ENCODE data around the gene FTO. TPM values are rescaled to one million over a fixed set of nuclear protein-coding genes. Genes with fewer than 3 reads are reported as not detected.

FTO gene
- total RNA-seq, 1 donor from 2014 or later = 70.5 TPM

DNA sequence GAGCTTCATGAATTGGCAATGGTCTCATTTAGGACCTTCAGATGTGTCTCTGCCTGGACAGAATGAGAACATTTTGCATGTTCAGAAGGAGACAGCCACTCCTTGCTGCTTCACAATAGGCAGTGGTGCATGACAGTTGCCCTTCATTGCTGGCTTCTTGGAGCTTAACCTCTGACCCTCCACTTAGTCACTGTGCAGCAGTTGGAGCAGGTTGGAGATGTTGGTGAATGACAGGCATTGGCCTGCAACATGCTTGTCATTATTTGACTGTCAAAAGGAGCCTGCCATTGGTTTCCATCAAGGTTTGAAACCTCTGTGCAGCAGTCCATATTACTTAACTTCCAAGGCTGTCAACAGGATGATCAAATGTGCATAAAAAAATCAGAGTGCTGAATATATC is 22.7 kb downstream of the FTO start:
- DNase-seq (ENCODE audit: extremely low spot score in 2 of 2) = no peak
- Histone ChIP-seq H3K4me1 (peaks cover 6% of the 10 kb centered on the region), H3K36me3 (no peaks in the 10 kb centered on the region), H3K9me3 (no peaks in the 10 kb centered on the region), H3K27ac (no peak overlapping the region), H3K4me3 (no peak overlapping the region), H3K27me3 (no peaks in the 10 kb centered on the region)
- intact Hi-C loops (cut with DNase I) = no loop called here
- TF ChIP-seq POLR2AphosphoS5 (IDR thresholded peaks at IDR 0.05; ENCODE audit: insufficient read depth in 1 of 2, low read depth in 1 of 2) (no peak), POLR2A (IDR thresholded peaks at IDR 0.05) (no peak)
- TF ChIP-seq, protein P1, sequence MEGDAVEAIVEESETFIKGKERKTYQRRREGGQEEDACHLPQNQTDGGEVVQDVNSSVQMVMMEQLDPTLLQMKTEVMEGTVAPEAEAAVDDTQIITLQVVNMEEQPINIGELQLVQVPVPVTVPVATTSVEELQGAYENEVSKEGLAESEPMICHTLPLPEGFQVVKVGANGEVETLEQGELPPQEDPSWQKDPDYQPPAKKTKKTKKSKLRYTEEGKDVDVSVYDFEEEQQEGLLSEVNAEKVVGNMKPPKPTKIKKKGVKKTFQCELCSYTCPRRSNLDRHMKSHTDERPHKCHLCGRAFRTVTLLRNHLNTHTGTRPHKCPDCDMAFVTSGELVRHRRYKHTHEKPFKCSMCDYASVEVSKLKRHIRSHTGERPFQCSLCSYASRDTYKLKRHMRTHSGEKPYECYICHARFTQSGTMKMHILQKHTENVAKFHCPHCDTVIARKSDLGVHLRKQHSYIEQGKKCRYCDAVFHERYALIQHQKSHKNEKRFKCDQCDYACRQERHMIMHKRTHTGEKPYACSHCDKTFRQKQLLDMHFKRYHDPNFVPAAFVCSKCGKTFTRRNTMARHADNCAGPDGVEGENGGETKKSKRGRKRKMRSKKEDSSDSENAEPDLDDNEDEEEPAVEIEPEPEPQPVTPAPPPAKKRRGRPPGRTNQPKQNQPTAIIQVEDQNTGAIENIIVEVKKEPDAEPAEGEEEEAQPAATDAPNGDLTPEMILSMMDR (IDR thresholded peaks at IDR 0.05) = no peak

DNA sequence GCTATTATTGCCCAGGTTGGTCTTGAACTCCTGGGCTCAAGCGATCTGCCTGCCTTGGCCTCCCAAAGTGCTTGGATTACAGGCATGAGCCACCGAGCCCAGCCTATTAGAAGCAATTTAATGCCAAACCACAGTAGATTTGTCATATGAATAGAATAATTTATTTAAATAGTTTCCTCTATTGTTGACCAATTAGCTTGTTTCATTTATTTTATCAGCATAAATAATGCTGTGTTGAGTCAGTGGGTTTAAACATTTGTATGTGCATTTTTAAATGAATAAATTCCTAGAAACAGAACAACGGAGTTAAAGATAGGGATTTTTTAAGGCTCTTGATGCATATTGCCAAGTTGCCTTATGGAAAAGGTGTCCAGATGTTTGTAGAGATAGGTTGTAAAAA is 26.7 kb downstream of the FTO start:
- Histone ChIP-seq H3K27me3 (no peaks in the 10 kb centered on the region), H3K9me3 (no peaks in the 10 kb centered on the region), H3K4me3 (no peak overlapping the region), H3K36me3 (no peaks in the 10 kb centered on the region), H3K4me1 (peaks cover 27% of the 10 kb centered on the region), H3K27ac (no peak overlapping the region)
- TF ChIP-seq POLR2AphosphoS5 (IDR thresholded peaks at IDR 0.05; ENCODE audit: insufficient read depth in 1 of 2, low read depth in 1 of 2) (no peak), POLR2A (IDR thresholded peaks at IDR 0.05) (no peak)
- TF ChIP-seq, protein P1 (IDR thresholded peaks at IDR 0.05) = no peak
- no peak for DNase-seq (ENCODE audit: extremely low spot score in 2 of 2)
- intact Hi-C loops (cut with DNase I) = no loop called here

DNA sequence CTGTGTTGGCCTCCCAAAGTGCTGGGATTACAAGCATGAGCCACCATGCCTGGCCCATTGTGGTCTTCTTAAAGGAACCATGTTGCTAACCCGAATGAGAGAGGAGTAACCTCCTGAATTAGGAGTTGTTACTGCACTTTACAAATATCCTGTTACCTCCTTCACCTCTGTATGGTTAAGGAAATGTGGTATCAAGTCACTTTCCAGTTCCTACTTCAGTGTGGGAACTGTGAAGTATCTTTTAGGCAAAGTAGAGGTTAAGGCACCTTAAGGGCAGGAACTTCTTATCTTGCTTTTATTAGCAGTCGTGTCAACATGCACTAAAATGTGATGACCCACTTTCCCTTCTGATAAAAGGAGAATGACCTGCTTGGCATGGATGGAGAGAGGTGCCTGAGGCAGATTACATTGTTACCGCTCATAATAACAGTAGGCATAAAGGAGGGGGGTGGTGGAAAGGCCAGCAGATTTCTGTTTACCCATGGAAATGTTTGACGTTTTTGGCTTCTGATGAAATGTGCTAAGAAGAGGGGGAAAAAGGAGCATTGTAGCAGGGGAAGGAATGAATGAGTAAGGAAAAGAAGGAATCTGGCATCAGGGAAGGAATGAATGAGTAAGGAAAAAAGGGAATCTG is 28.5 kb downstream of the FTO start:
- Histone ChIP-seq H3K9me3 (no peaks in the 10 kb centered on the region), H3K27me3 (no peaks in the 10 kb centered on the region), H3K36me3 (no peaks in the 10 kb centered on the region), H3K4me3 (no peak overlapping the region), H3K4me1 (peaks cover 21% of the 10 kb centered on the region), H3K27ac (no peak overlapping the region)
- intact Hi-C loops (cut with DNase I) = no loop called here
- DNase-seq (ENCODE audit: extremely low spot score in 2 of 2) = no peak
- TF ChIP-seq, protein P1 (IDR thresholded peaks at IDR 0.05) = no peak
- TF ChIP-seq POLR2A (IDR thresholded peaks at IDR 0.05) (no peak), POLR2AphosphoS5 (IDR thresholded peaks at IDR 0.05; ENCODE audit: insufficient read depth in 1 of 2, low read depth in 1 of 2) (no peak)

DNA sequence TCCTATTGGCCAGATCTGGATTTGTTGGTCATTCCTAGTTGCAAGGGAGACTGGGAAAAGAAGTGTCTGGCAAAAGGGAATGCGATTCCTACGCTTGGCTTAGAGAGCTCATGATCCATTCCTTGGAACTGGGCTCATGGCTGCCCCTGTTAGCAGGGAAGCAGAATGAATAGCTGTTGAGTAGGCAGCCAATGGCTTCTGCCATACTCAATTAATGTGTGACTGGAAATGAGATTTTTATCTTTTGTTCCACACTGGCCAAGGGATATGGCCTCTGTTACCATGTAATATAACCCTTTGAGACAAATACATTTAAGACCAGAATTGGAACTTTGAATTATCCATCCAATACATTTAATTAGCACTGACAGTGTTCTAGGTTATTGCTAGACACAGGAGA is 31.0 kb downstream of the FTO start:
- no peaks in the 10 kb centered on the region for H3K27me3 ChIP-seq
- intact Hi-C loops (cut with DNase I) = no loop called here
- H3K4me1 ChIP-seq = peaks cover 21% of the 10 kb centered on the region
- DNase-seq (ENCODE audit: extremely low spot score in 2 of 2) = no peak
- H3K27ac ChIP-seq = no peak overlapping the region
- H3K4me3 ChIP-seq = no peak overlapping the region
- no peak for TF ChIP-seq POLR2AphosphoS5 (IDR thresholded peaks at IDR 0.05; ENCODE audit: insufficient read depth in 1 of 2, low read depth in 1 of 2)
- no peak for TF ChIP-seq POLR2A (IDR thresholded peaks at IDR 0.05)
- TF ChIP-seq, protein P1 (IDR thresholded peaks at IDR 0.05) = no peak
- no peaks in the 10 kb centered on the region for H3K9me3 ChIP-seq
- no peaks in the 10 kb centered on the region for H3K36me3 ChIP-seq

DNA sequence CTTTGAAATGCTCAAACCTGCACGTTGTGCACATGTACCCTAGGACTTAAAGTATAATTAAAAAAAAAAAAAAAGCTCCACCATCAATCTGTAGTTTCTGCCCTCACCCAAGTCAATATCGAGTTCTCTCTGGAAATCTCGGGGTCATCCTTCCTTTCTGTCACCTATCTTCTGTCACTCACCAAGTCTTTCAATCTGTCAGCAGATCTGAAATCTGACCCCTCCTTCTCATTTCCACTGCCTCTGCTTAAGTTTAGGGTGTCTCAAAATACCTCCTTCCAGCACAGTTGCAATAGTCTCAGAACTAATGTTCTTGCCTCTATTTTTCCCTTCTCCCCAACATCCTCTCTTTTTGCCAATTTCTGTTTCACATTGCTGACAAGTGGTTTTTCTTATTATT is 32.3 kb downstream of the FTO start:
- TF ChIP-seq, protein P1 (IDR thresholded peaks at IDR 0.05) = no peak
- TF ChIP-seq POLR2A (IDR thresholded peaks at IDR 0.05) = no peak
- TF ChIP-seq POLR2AphosphoS5 (IDR thresholded peaks at IDR 0.05; ENCODE audit: insufficient read depth in 1 of 2, low read depth in 1 of 2) = no peak
- no peak overlapping the region for H3K4me3 ChIP-seq
- no peaks in the 10 kb centered on the region for H3K9me3 ChIP-seq
- H3K4me1 ChIP-seq = peaks cover 21% of the 10 kb centered on the region
- H3K27ac ChIP-seq = no peak overlapping the region
- no peaks in the 10 kb centered on the region for H3K36me3 ChIP-seq
- DNase-seq (ENCODE audit: extremely low spot score in 2 of 2) = no peak
- H3K27me3 ChIP-seq = no peaks in the 10 kb centered on the region
- intact Hi-C loops (cut with DNase I) = no loop called here
